ENCODE measurements around the gene TMEM143. TPM values are rescaled to one million over a fixed set of nuclear protein-coding genes. Genes with fewer than 3 reads are reported as not detected.

TMEM143 gene
- total RNA-seq, 4 donors from 2014 or later, result 2.8 to 13.1 (median 6.6) TPM

DNA sequence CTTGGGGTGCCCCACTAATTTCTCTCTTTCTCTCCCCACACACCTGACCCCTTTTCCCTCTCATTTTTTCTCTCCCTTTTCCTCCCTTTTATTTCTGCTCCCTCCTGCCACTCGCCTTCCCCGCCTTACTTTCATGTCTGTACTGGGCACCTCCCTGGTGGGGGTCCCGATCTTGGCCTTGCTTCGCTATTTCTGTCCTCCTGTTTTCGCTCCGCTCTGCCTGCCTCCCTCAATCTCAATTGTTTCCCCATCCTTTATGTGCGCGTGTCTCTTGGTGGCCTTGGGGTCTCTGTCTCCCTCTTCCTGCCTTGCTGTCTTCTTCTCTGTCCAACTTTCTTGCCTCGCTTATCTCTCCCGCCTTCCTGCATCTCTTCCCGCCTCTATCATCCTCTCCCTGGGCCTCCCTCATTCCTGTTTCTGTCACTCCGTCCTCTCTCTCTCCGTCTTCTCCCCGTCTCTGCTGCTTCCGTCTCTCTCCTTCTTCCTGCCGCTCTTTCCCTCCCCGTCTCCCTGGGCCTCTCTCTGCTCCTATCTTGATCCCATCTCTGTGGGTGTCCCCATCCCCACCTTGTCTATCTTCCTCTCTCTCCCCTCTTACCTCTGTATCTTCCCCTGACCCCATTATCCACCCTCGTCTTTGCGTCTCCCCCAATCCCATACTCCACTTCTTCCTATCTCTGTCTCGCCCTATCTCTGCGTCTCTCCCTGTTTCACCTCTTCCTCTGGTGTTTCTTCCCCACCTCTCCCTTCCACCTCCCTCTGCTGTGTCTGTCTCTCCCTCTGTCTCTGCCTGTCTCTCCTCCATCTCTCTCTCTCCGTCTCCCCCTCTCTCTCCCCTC lies 33.7 kb upstream of the TMEM143 start:
- TF ChIP-seq POLR2A (IDR thresholded peaks at IDR 0.05), result no peak
- no peak for TF ChIP-seq CTCF (IDR thresholded peaks at IDR 0.05)
- TF ChIP-seq POLR2AphosphoS5 (IDR thresholded peaks at IDR 0.05), result no peak
- TF ChIP-seq EP300 (IDR thresholded peaks at IDR 0.05), result no peak
- Histone ChIP-seq H3K27ac (peak overlapping the region in 1 of 4 donors; percentile 57), H3K4me1 (peaks cover 0 to 41% (median 16%) of the 10 kb centered on the region in 3 donors), H3K9me3 (no peaks in the 10 kb centered on the region), H3K4me3 (peak overlapping the region in 1 of 2 donors; percentile 44), H3K27me3 (peaks cover 71% of the 10 kb centered on the region), H3K36me3 (no peaks in the 10 kb centered on the region)
- no peak for ATAC-seq
- WGBS, 2 donors (ENCODE audit: low coverage in 1 of 2), result 57% methylated on average over 22 of the region's 22 CpGs

GRCh38 chr19:48396824-48397176 lies 33.1 kb upstream of the TMEM143 start:
- H3K9me3 ChIP-seq, result no peaks in the 10 kb centered on the region
- no CpG with 5 or more reads among the region's 2 CpGs for WGBS, 2 donors (ENCODE audit: low coverage in 1 of 2)
- no peak overlapping the region for H3K4me3 ChIP-seq
- peaks cover 77% of the 10 kb centered on the region for H3K27me3 ChIP-seq
- H3K36me3 ChIP-seq, result no peaks in the 10 kb centered on the region
- no peak overlapping the region for H3K27ac ChIP-seq
- H3K4me1 ChIP-seq, result peaks cover 0 to 42% (median 16%) of the 10 kb centered on the region in 3 donors
- TF ChIP-seq POLR2AphosphoS5 (IDR thresholded peaks at IDR 0.05) (no peak), CTCF (IDR thresholded peaks at IDR 0.05) (no peak), EP300 (IDR thresholded peaks at IDR 0.05) (no peak), POLR2A (IDR thresholded peaks at IDR 0.05) (no peak)
- ATAC-seq, result no peak

GRCh38 chr19:48396016-48396823 lies 32.5 kb upstream of the TMEM143 start:
- H3K4me3 ChIP-seq, result no peak overlapping the region
- H3K27me3 ChIP-seq, result peaks cover 77% of the 10 kb centered on the region
- no peak for ATAC-seq
- no peaks in the 10 kb centered on the region for H3K9me3 ChIP-seq
- H3K27ac ChIP-seq, result no peak overlapping the region
- TF ChIP-seq POLR2AphosphoS5 (IDR thresholded peaks at IDR 0.05) (no peak), EP300 (IDR thresholded peaks at IDR 0.05) (no peak), POLR2A (IDR thresholded peaks at IDR 0.05) (no peak), CTCF (IDR thresholded peaks at IDR 0.05) (no peak)
- 43 to 48% methylated on average over 8 to 12 of the region's 24 CpGs for WGBS, 2 donors (ENCODE audit: low coverage in 1 of 2)
- peaks cover 0 to 46% (median 16%) of the 10 kb centered on the region in 3 donors for H3K4me1 ChIP-seq
- H3K36me3 ChIP-seq, result no peaks in the 10 kb centered on the region

DNA sequence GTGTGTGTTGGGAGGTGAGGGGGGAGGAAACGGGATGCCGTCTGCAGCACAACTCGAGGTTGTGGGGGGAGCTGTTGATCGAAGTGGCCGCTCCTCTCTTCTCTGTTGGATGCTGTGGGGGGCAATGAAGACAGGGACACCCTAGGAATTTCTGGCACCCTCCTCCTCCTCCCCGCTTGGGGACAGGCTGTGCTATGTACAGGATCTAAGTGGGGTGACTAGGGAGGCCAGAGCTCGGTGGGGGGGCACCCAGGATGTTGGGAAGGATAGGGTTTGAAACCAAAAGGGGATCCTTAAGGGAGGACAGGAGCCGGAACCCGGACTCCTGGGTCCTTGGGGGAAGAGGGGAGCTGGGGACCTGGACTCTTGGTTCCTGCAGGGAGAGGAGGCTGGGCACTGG lies 31.8 kb upstream of the TMEM143 start:
- H3K27me3 ChIP-seq, result peaks cover 77% of the 10 kb centered on the region
- no peak overlapping the region for H3K27ac ChIP-seq
- TF ChIP-seq CTCF (IDR thresholded peaks at IDR 0.05) (no peak), POLR2AphosphoS5 (IDR thresholded peaks at IDR 0.05) (no peak), EP300 (IDR thresholded peaks at IDR 0.05) (no peak), POLR2A (IDR thresholded peaks at IDR 0.05) (no peak)
- peaks cover 0 to 46% (median 16%) of the 10 kb centered on the region in 3 donors for H3K4me1 ChIP-seq
- H3K9me3 ChIP-seq, result no peaks in the 10 kb centered on the region
- no peak overlapping the region for H3K4me3 ChIP-seq
- 25 to 30% methylated on average over 4 to 7 of the region's 9 CpGs for WGBS, 2 donors (ENCODE audit: low coverage in 1 of 2)
- no peak for ATAC-seq
- H3K36me3 ChIP-seq, result no peaks in the 10 kb centered on the region
